K562 (cell line): Measurements from ENCODE around the gene CRYZ. TPM values are rescaled to one million over a fixed set of nuclear protein-coding genes. Genes with fewer than 3 reads are reported as not detected.
A peak's percentile ranks its signal among the peaks of the same experiment; 100 is the strongest.

Experiments used
- BMI1 ChIP-seq: fragments of 150-350 bp; IDR thresholded peaks from 2 replicates; pipeline ENCODE4 v1.6.1; 2014; ENCODE audit warnings: low read length
- CBFA2T2 ChIP-seq: fragments of 450-650 bp; conservative IDR thresholded peaks from 2 replicates; pipeline ENCODE4 v1.6.1; 2017; ENCODE audit warnings: mild to moderate bottlenecking
- DACH1 ChIP-seq: fragments of 450-650 bp; IDR thresholded peaks from 2 replicates; pipeline ENCODE4 v1.6.1; 2018; ENCODE audit not compliant: partially characterized antibody
- E2F6 ChIP-seq, 2 experiments: IDR thresholded peaks; 2 replicates each; pipeline ENCODE4 v1.6.1; 2011; ENCODE audit warnings: borderline replicate concordance in 1 of 2, control low read depth in 1 of 2, low read depth in 1 of 2, low read length in 1 of 2, mild to moderate bottlenecking in 1 of 2, mixed read lengths in 1 of 2, moderate library complexity in 1 of 2; ENCODE audit not compliant: insufficient read depth in 1 of 2, insufficient read length in 1 of 2, poor library complexity in 1 of 2, severe bottlenecking in 1 of 2; ENCODE audit errors: extremely low read depth in 1 of 2
- EHMT2 ChIP-seq: fragments of 450-650 bp; IDR thresholded peaks from 2 replicates; pipeline ENCODE4 v1.6.1; 2018; ENCODE audit warnings: antibody characterized with exemption
- EP300 ChIP-seq: IDR thresholded peaks from 2 replicates; pipeline ENCODE4 v1.6.1; 2012; ENCODE audit warnings: low read length, improper control_type of control experiment
- HCFC1 ChIP-seq: IDR thresholded peaks from 2 replicates; pipeline ENCODE4 v1.6.1; 2012; ENCODE audit warnings: low read depth, low read length, improper control_type of control experiment
- HDAC8 ChIP-seq: fragments of 450-650 bp; IDR thresholded peaks from 2 replicates; pipeline ENCODE4 v1.6.1; 2016; ENCODE audit warnings: mild to moderate bottlenecking, missing genetic modification characterization, moderate library complexity, missing compliant biosample characterization
- IRF1 ChIP-seq: sonication (generic); formaldehyde crosslinking; IDR thresholded peaks from 2 replicates; pipeline ENCODE4 v1.8.0; 2022; ENCODE audit warnings: missing genetic modification reagents, mild to moderate bottlenecking, borderline replicate concordance
- LEF1 ChIP-seq: fragments of 450-650 bp; IDR thresholded peaks from 2 replicates; pipeline ENCODE4 v1.6.1; 2016; ENCODE audit warnings: mild to moderate bottlenecking
- MED1 ChIP-seq: sonication (generic); formaldehyde crosslinking; IDR thresholded peaks from 2 replicates; pipeline ENCODE4 v1.8.1; 2023; ENCODE audit warnings: missing genetic modification reagents, borderline replicate concordance
- MEF2A ChIP-seq: IDR thresholded peaks from 2 replicates; pipeline ENCODE4 v1.6.1; 2011; ENCODE audit warnings: low read depth, mild to moderate bottlenecking, low read length, moderate library complexity; ENCODE audit not compliant: control insufficient read depth
- MTA3 ChIP-seq: fragments of 450-650 bp; formaldehyde crosslinking; IDR thresholded peaks from 2 replicates; pipeline ENCODE4 v1.6.1; 2017; ENCODE audit warnings: mild to moderate bottlenecking, borderline replicate concordance
- PHF20 ChIP-seq: fragments of 450-650 bp; IDR thresholded peaks from 2 replicates; pipeline ENCODE4 v1.6.1; 2018; ENCODE audit not compliant: partially characterized antibody
- SMARCA4 ChIP-seq: fragments of 450-650 bp; IDR thresholded peaks from 2 replicates; pipeline ENCODE4 v1.6.1; 2016
- SMARCE1 ChIP-seq: fragments of 450-650 bp; IDR thresholded peaks from 2 replicates; pipeline ENCODE4 v1.7.1; 2016; ENCODE audit warnings: mild to moderate bottlenecking
- SOX6 ChIP-seq: fragments of 450-650 bp; IDR thresholded peaks from 2 replicates; pipeline ENCODE4 v1.6.1; 2014; ENCODE audit warnings: mild to moderate bottlenecking
- STAT5A ChIP-seq: IDR thresholded peaks from 2 replicates; pipeline ENCODE4 v1.6.1; 2012; ENCODE audit warnings: low read length, inconsistent platforms, borderline replicate concordance
- TAL1 ChIP-seq: fragments of 450-650 bp; IDR thresholded peaks from 2 replicates; pipeline ENCODE4 v1.6.1; 2016; ENCODE audit warnings: mild to moderate bottlenecking
- TBL1XR1 ChIP-seq, 2 experiments: IDR thresholded peaks; 2 replicates each; pipeline ENCODE4 v1.6.1; 2012; ENCODE audit warnings: improper control_type of control experiment in 2 of 2, low read length in 2 of 2, mild to moderate bottlenecking in 1 of 2
- TRIM24 ChIP-seq, 2 experiments: fragments of 450-650 bp; IDR thresholded peaks; 2 replicates each; pipeline ENCODE4 v1.6.1; 2016
- ZBTB2 ChIP-seq: fragments of 450-650 bp; IDR thresholded peaks from 2 replicates; pipeline ENCODE4 v1.6.1; 2016; ENCODE audit warnings: antibody characterized with exemption
- ZNF174 ChIP-seq: fragments of 250-450 bp; sonication (Bioruptor Pico); IDR thresholded peaks from 2 replicates; pipeline ENCODE4 v1.4.0; 2020; ENCODE audit warnings: mild to moderate bottlenecking
- ZNF347 ChIP-seq: fragments of 450-650 bp; formaldehyde crosslinking; IDR thresholded peaks from 2 replicates; pipeline ENCODE4 v1.4.0; 2020; ENCODE audit warnings: low read depth, mild to moderate bottlenecking, moderate library complexity
- ZNF766 ChIP-seq: fragments of 200-800 bp; sonication (Bioruptor generic); conservative IDR thresholded peaks from 2 replicates; pipeline ENCODE4 v1.6.1; 2016; ENCODE audit warnings: missing genetic modification characterization, missing compliant biosample characterization
- ZZZ3 ChIP-seq: fragments of 450-650 bp; IDR thresholded peaks from 2 replicates; pipeline ENCODE4 v1.6.1; 2016; ENCODE audit warnings: antibody characterized with exemption, mild to moderate bottlenecking, moderate library complexity
- polyA plus RNA-seq, 8 experiments: library from polyadenylated mRNA; depleted of rRNA in 4 of 8; stranded (reverse) in 5 of 8; unstranded in 3 of 8; fragments of >200 nt; fragmentation: Nextera tagmentation in 2 of 8; fragmentation: Illumina TruSeq in 1 of 8; extraction: Ambion mirVana in 2 of 8; extraction: Trizol in 1 of 8; gene quantifications; 2 replicates each; pipeline versions ENCODE4 v1.2.1 to v1.2.3, GENCODE V29; 2011 to 2014; ENCODE audit warnings: inconsistent platforms in 1 of 8, missing spikeins in 1 of 8
- total RNA-seq, 7 experiments: library from RNA; depleted of rRNA in 6 of 7; stranded (reverse); fragments of >200 nt in 6 of 7; fragmentation: Illumina TruSeq in 2 of 7; extraction: Trizol in 2 of 7; gene quantifications; 2 replicates each; pipeline versions ENCODE4 v1.2.1 to v1.2.3, GENCODE V29; 2011 to 2021; ENCODE audit warnings: low replicate concordance in 1 of 7

The CRYZ gene
- total and polyA plus RNA-seq, 9 of the 15 experiments (the other 6 are each of a cell fraction or from before 2014, with no cell fraction given) = 51.7 to 179 (median 81.4) TPM

- no peak for TF ChIP-seq E2F6 (IDR thresholded peaks at IDR 0.05; ENCODE audit: borderline replicate concordance in 1 of 2, extremely low read depth in 1 of 2, insufficient read depth in 1 of 2, insufficient read length in 1 of 2, low read depth in 1 of 2, low read length in 1 of 2, poor library complexity in 1 of 2, severe bottlenecking in 1 of 2)
- peak; percentile 66 for TF ChIP-seq EP300
- no peak for TF ChIP-seq HDAC8 (tag)
- 0 out of 2 replicates have a peak, but pooled peaks have one; percentile 14 for TF ChIP-seq MEF2A
- no peak for TF ChIP-seq ZBTB2
- no peak for TF ChIP-seq TBL1XR1 (IDR thresholded peaks at IDR 0.05; ENCODE audit: low read length in 2 of 2)
- TF ChIP-seq EHMT2 = no peak
- peak; percentile 58; the same call in 1 of the 2 replicates for TF ChIP-seq SOX6
- peak; percentile 67; the same call in 1 of the 2 replicates for TF ChIP-seq LEF1
- peak; percentile 90 for TF ChIP-seq SMARCE1
- no peak for TF ChIP-seq BMI1
- TF ChIP-seq CBFA2T2 = peak; percentile 44
- no peak for TF ChIP-seq TRIM24 (IDR thresholded peaks at IDR 0.05)
- TF ChIP-seq TAL1 = peak; percentile 76
- peak; percentile 93 for TF ChIP-seq SMARCA4
- TF ChIP-seq ZNF174 (CRISPR knock-in tag) = no peak
- TF ChIP-seq IRF1 (CRISPR knock-in tag) = no peak
- TF ChIP-seq PHF20 = no peak
- peak; percentile 50; the same call in 1 of the 2 replicates for TF ChIP-seq STAT5A
- TF ChIP-seq ZNF766 (CRISPR knock-in tag) = 0 out of 2 replicates have a peak, but pooled peaks have one; percentile 24
- no peak for TF ChIP-seq ZNF347 (CRISPR knock-in tag)
- no peak for TF ChIP-seq HCFC1
- TF ChIP-seq DACH1 = peak; percentile 22
- TF ChIP-seq MED1 (CRISPR knock-in tag) = no peak
- TF ChIP-seq ZZZ3 = no peak
- no peak for TF ChIP-seq MTA3
These were observed 1.3 kb downstream of the CRYZ start (continued) for GRCh38 chr1:74731399-74732052.
